Coronary artery (tissue), 2 donors: ENCODE measurements around the gene E2F4.

Source experiments
- DNase-seq: peaks from one replicate; pipeline ENCODE4 v3.0.0-alpha.2; 2017; ENCODE audit warnings: low spot score
- H3K27ac ChIP-seq, 2 donors: fragments of 200-600 bp; sonication (generic); one replicate each; pipeline ENCODE4 v1.5.1; 2016 to 2019
- H3K4me3 ChIP-seq: fragments of 200-600 bp; sonication (generic); 2 replicates; pipeline ENCODE4 v1.5.1; 2016; ENCODE audit warnings: mild to moderate bottlenecking, moderate library complexity
- TF ChIP-seq, protein P1 (sequence below): fragments of 200-600 bp; sonication (generic); IDR thresholded peaks from one replicate; pipeline ENCODE4 v1.5.1; 2019; ENCODE audit warnings: antibody characterized with exemption

E2F4 gene

DNA sequence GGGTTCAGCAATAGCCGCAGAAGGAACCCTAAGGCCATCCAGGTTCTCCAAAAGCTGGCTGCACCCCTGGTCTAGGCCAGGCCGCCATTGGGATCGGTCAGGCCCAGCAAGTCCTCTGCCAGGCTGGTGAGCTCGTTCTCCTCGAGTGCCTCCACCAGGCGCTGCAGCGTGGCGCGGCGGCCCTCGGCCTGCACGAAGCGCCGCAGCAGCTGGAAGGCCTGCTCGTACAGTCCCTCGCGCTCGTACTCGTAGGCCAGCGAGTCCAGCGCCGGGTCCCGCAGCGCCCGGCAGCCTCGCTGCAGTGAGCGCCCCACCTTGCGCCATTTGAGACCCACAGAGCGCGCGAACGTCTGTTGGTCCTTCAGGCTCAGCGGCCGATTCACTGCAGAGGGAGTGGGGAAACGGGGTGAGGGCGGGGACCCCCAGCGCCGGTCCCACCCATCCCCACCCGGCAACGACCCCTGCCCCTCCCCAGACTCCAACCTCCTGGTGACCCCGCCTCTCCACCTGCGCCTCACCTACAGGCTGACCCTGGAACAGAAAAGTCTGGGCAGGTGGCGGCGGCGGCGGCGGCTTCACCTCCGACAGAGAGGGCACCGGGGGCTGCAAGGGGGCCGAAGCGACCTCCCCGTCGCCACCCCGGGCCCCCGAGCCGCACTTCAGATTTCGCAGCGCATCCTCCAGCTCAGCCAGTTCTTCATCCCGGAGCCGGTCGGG is 37.2 kb upstream of the E2F4 start:
- TF ChIP-seq, protein P1, sequence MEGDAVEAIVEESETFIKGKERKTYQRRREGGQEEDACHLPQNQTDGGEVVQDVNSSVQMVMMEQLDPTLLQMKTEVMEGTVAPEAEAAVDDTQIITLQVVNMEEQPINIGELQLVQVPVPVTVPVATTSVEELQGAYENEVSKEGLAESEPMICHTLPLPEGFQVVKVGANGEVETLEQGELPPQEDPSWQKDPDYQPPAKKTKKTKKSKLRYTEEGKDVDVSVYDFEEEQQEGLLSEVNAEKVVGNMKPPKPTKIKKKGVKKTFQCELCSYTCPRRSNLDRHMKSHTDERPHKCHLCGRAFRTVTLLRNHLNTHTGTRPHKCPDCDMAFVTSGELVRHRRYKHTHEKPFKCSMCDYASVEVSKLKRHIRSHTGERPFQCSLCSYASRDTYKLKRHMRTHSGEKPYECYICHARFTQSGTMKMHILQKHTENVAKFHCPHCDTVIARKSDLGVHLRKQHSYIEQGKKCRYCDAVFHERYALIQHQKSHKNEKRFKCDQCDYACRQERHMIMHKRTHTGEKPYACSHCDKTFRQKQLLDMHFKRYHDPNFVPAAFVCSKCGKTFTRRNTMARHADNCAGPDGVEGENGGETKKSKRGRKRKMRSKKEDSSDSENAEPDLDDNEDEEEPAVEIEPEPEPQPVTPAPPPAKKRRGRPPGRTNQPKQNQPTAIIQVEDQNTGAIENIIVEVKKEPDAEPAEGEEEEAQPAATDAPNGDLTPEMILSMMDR: no peak
- Histone ChIP-seq H3K27ac (no peak overlapping the region), H3K4me3 (peak overlapping the region; percentile 65)
- DNase-seq: no peak

- H3K27ac ChIP-seq: no peak overlapping the region
- TF ChIP-seq, protein P1: peak; percentile 99
- peak overlapping the region; percentile 65 for H3K4me3 ChIP-seq
- peak; percentile 80 for DNase-seq
These were observed 36.4 kb upstream of the E2F4 start for GRCh38 chr16:67155295-67156142.

DNA sequence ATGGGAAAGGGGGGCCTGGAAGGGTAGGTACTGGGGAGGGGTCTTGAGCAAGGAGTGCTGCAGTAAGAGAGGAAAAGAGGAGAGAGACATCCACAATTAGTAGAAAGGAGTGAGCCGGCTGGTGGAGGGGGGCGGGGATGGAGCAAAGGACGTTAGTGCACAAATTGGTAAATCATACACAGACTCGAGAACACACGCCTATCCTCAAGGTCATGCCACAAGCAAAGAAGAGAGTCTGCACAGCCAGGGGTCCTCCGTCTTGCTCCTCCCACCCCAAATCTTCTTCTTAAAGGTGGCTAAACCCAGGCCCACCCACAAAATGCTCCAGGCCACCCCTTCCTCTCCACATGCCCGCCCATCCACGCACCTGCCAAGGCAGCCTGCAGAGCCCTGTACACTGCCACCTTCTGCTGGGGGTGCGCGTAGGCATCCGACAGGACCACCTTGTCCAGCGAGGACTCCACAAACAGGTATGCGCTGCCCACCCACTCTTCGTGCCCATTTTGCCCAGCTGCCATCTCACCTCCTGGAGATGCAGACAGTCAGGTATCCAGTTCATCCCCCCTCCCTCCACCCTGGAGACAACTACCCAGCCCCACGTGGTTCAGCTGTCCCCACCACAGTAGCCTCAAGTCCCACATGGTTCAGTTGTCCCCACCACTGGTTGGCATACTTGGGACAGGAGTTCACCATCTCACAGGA is 35.7 kb upstream of the E2F4 start:
- TF ChIP-seq, protein P1: no peak
- H3K27ac ChIP-seq: no peak overlapping the region
- no peak overlapping the region for H3K4me3 ChIP-seq
- DNase-seq: peak; percentile 71

- no peak for DNase-seq
- TF ChIP-seq, protein P1: no peak
- no peak overlapping the region for H3K4me3 ChIP-seq
- no peak overlapping the region for H3K27ac ChIP-seq
These were observed 34.7 kb upstream of the E2F4 start for GRCh38 chr16:67157106-67157748.

DNA sequence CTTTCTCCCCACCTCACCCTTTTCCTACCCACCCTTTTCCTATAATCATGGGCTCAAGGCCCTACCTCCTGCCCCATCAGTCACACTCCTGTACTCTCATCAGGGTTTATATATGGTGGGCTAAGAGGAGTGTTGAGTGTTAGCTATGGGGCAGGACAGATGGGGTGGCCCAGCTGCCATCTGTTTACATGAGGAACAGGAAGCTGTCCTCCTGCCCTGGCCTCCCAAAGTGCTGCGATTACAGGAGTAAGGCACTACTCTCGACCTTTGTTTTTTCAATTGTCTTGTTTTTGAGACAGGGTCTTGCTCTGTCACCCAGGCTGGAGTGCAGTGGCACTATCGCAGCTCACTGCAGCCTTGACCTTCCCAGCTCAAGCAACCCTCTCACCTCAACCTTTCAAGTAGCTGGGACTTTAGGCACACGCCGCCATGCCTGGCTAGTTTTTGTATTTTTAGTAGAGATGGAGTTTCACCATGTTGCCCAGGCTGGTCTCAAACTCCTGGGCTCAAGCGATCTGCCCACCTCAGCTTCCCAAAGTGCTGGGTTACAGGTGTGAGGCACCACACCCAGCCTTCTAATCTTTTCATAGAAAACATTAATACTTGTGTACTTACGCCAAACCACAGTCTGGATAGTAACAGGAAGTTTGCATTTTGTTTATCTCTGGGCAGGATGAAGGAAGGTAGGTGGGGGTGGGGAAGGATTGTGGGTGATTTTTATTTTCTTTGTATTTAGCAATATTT is 33.9 kb upstream of the E2F4 start:
- TF ChIP-seq, protein P1: no peak
- no peak overlapping the region for H3K4me3 ChIP-seq
- H3K27ac ChIP-seq: no peak overlapping the region
- DNase-seq: no peak
